Activated gamma-delta T cell treated with Interleukin-2 at 50 U/mL for 16 hours (primary cell): ENCODE data around the gene RAB29.

Source experiments
- DNase-seq: peaks from one replicate; pipeline ENCODE4 v3.0.0-alpha.2; 2020

The RAB29 gene

DNA sequence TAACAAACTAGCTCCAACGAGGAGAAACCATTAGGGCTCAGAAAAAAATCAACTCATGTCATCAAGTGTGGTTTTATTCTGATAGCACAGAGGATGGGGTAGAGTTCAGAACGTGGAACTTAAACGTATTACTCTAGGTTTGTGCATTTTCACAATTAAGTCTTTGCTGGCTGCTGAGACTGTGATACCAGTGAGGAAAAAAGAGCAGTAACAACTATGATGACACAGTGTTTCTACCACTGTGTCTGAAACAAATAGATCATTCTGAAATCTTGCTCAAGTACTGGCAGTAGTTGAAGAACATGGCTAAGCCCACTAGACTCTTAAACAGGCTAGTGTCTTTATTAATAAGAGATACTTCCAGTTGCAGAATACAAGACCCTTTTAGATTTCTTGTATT, 56.3 kb downstream of the RAB29 start:
- no peak for DNase-seq
